Ishikawa (cell line): Measurements from ENCODE around the gene EHD1.
A peak's percentile ranks its signal among the peaks of the same experiment; 100 is the strongest.

Experiments used
- CEBPB ChIP-seq: IDR thresholded peaks from 2 replicates; pipeline ENCODE4 v1.6.1; 2012
- CREB1 ChIP-seq: IDR thresholded peaks from 2 replicates; pipeline ENCODE4 v1.6.1; 2012; ENCODE audit warnings: low read depth
- EGR1 ChIP-seq: IDR thresholded peaks from 2 replicates; pipeline ENCODE4 v1.6.1; 2012
- EP300 ChIP-seq: IDR thresholded peaks from 2 replicates; pipeline ENCODE4 v1.6.1; 2012; ENCODE audit warnings: borderline replicate concordance
- FOXM1 ChIP-seq: IDR thresholded peaks from 2 replicates; pipeline ENCODE4 v1.6.1; 2012; ENCODE audit warnings: low read depth, borderline replicate concordance
- MAX ChIP-seq: IDR thresholded peaks from 2 replicates; pipeline ENCODE4 v1.6.1; 2012
- NFIC ChIP-seq: IDR thresholded peaks from 2 replicates; pipeline ENCODE4 v1.6.1; 2012
- RAD21 ChIP-seq: IDR thresholded peaks from 2 replicates; pipeline ENCODE4 v1.6.1; 2012; ENCODE audit warnings: low read depth
- REST ChIP-seq: IDR thresholded peaks from 2 replicates; pipeline ENCODE4 v1.6.1; 2012; ENCODE audit warnings: low read depth, mild to moderate bottlenecking
- TAF1 ChIP-seq: IDR thresholded peaks from 2 replicates; pipeline ENCODE4 v1.6.1; 2012; ENCODE audit warnings: low read depth, mild to moderate bottlenecking
- TCF12 ChIP-seq: IDR thresholded peaks from 2 replicates; pipeline ENCODE4 v1.6.1; 2012; ENCODE audit warnings: low read depth
- TEAD4 ChIP-seq: IDR thresholded peaks from 2 replicates; pipeline ENCODE4 v1.6.1; 2012
- USF1 ChIP-seq: IDR thresholded peaks from 2 replicates; pipeline ENCODE4 v1.6.1; 2012
- YY1 ChIP-seq: IDR thresholded peaks from 2 replicates; pipeline ENCODE4 v1.6.1; 2012; ENCODE audit warnings: low read depth
- ZBTB7A ChIP-seq: IDR thresholded peaks from 2 replicates; pipeline ENCODE4 v1.6.1; 2012; ENCODE audit warnings: low read depth

The EHD1 gene

GRCh38 chr11:64834723-64835615 lies 43.5 kb downstream of the EHD1 start:
- TF ChIP-seq RAD21 (0 out of 2 replicates have a peak, but pooled peaks have one; percentile 1), EGR1 (no peak), TAF1 (no peak), USF1 (no peak), YY1 (no peak), ZBTB7A (no peak), EP300 (no peak; the same call in 1 of the 2 replicates), REST (no peak), CEBPB (no peak), MAX (peak; percentile 52; the same call in 1 of the 2 replicates), TCF12 (peak; percentile 58; the same call in 1 of the 2 replicates), NFIC (peak; percentile 69; the same call in 1 of the 2 replicates), CREB1 (no peak), TEAD4 (peak; percentile 58), FOXM1 (no peak)

GRCh38 chr11:64834031-64834722 lies 44.2 kb downstream of the EHD1 start:
- TF ChIP-seq TAF1 (no peak), YY1 (no peak), ZBTB7A (no peak), CREB1 (no peak), EGR1 (no peak), EP300 (no peak), REST (no peak), NFIC (no peak), USF1 (no peak), CEBPB (no peak), RAD21 (no peak)

GRCh38 chr11:64833509-64833908 lies 44.9 kb downstream of the EHD1 start:
- TF ChIP-seq TAF1 (no peak), TCF12 (no peak), REST (no peak), USF1 (no peak), ZBTB7A (no peak)

GRCh38 chr11:64833198-64833502 lies 45.3 kb downstream of the EHD1 start:
- TF ChIP-seq MAX (no peak), USF1 (no peak), RAD21 (no peak), FOXM1 (no peak), TEAD4 (no peak), TAF1 (no peak), YY1 (no peak), ZBTB7A (no peak), NFIC (no peak), CEBPB (no peak), REST (no peak), EP300 (no peak), CREB1 (no peak), TCF12 (no peak)
